ENCODE measurements around the gene AGAP2. TPM values are rescaled to one million over a fixed set of nuclear protein-coding genes. Genes with fewer than 3 reads are reported as not detected.

The AGAP2 gene
- total and polyA plus RNA-seq, 2 of the 13 experiments (the other 11 are each of a cell fraction or from before 2014, with no cell fraction given), result 0.38 to 0.45 TPM

DNA sequence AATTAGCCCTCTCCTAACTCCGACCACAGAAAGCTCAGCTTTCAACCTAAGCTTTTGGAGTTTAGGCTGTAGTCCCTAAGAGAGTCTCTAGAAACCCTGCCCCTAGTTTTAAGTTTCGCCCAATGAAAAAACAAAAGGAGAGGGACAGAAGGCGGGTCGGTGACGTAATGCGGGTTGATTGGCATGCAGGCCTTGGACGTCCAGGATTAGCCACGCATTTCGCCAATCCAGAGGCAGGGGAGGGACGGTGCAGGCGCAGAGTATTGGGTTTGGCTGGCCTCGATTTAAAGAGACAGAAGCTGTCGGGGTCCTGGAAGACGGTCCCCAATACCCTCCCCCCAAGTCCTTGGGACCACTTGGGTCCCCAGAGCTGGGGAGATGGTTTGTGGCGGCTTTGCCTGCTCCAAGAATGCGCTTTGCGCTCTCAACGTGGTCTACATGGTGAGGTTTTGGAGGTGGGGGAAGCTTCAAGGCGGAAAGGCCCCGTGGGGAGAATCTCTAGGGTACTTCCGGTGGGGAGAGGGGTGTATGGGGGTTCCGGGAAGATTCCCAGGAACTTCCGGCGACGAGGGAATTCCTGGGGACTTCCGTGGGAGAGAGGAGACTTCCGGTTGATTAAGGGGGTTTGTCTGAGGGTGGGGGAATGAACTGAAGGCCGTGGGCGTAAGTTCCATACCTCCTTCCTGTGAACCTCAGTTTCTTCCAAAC is 6.4 kb upstream of the AGAP2 start, which contains the start of gene TSPAN31 (continued):
- TF ChIP-seq NPAS2 (CRISPR knock-in tag; IDR thresholded peaks at IDR 0.05; ENCODE audit: borderline replicate concordance) (no peak), MTF1 (CRISPR knock-in tag; IDR thresholded peaks at IDR 0.05) (no peak), TBL1XR1 (IDR thresholded peaks at IDR 0.05; ENCODE audit: borderline replicate concordance, low read length, partially characterized antibody) (no peak), ZSCAN31 (CRISPR knock-in tag; IDR thresholded peaks at IDR 0.05; ENCODE audit: low read depth) (0 out of 2 replicates have a peak, but pooled peaks have one; percentile 9), YEATS2 (CRISPR knock-in tag; IDR thresholded peaks at IDR 0.05; ENCODE audit: borderline replicate concordance) (peak; percentile 55; the same call in 1 of the 2 replicates), ZNF850 (CRISPR knock-in tag; conservative IDR thresholded peaks at IDR 0.05) (no peak), TCF7 (IDR thresholded peaks at IDR 0.05; ENCODE audit: low read depth) (no peak), ZNF644 (CRISPR knock-in tag; IDR thresholded peaks at IDR 0.05; ENCODE audit: low read depth) (no peak), CC2D1A (CRISPR knock-in tag; IDR thresholded peaks at IDR 0.05) (no peak), BHLHE40 (IDR thresholded peaks at IDR 0.05; ENCODE audit: low read length) (no peak), FOSL1 (CRISPR knock-in tag; IDR thresholded peaks at IDR 0.05; ENCODE audit: borderline replicate concordance) (no peak), ZNF235 (CRISPR knock-in tag; IDR thresholded peaks at IDR 0.05; ENCODE audit: borderline replicate concordance) (no peak), MIXL1 (CRISPR knock-in tag; IDR thresholded peaks at IDR 0.05) (no peak), KDM5A (IDR thresholded peaks at IDR 0.05; ENCODE audit: borderline replicate concordance, low read length) (peak; percentile 62; the same call in 1 of the 2 replicates), ZFP90 (CRISPR knock-in tag; IDR thresholded peaks at IDR 0.05; ENCODE audit: borderline replicate concordance) (no peak; the same call in 1 of the 2 replicates), MED1 (CRISPR knock-in tag; IDR thresholded peaks at IDR 0.05) (0 out of 2 replicates have a peak, but pooled peaks have one; percentile 25), GLI4 (CRISPR knock-in tag; IDR thresholded peaks at IDR 0.05; ENCODE audit: borderline replicate concordance) (no peak), ZSCAN12 (CRISPR knock-in tag; IDR thresholded peaks at IDR 0.05) (no peak), ZNF629 (CRISPR knock-in tag; conservative IDR thresholded peaks at IDR 0.05) (no peak), ZNF460 (CRISPR knock-in tag; IDR thresholded peaks at IDR 0.05; ENCODE audit: borderline replicate concordance) (no peak), MIER2 (CRISPR knock-in tag; IDR thresholded peaks at IDR 0.05) (no peak), POLR2AphosphoS2 (IDR thresholded peaks at IDR 0.05; ENCODE audit: low read depth, low read length) (no peak; the same call in 1 of the 2 replicates), KMT2A (CRISPR knock-in tag; IDR thresholded peaks at IDR 0.05) (no peak; the same call in 1 of the 2 replicates)
- TF ChIP-seq, protein P1, sequence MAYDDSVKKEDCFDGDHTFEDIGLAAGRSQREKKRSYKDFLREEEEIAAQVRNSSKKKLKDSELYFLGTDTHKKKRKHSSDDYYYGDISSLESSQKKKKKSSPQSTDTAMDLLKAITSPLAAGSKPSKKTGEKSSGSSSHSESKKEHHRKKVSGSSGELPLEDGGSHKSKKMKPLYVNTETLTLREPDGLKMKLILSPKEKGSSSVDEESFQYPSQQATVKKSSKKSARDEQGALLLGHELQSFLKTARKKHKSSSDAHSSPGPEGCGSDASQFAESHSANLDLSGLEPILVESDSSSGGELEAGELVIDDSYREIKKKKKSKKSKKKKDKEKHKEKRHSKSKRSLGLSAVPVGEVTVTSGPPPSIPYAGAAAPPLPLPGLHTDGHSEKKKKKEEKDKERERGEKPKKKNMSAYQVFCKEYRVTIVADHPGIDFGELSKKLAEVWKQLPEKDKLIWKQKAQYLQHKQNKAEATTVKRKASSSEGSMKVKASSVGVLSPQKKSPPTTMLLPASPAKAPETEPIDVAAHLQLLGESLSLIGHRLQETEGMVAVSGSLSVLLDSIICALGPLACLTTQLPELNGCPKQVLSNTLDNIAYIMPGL (CRISPR knock-in tag; IDR thresholded peaks at IDR 0.05; ENCODE audit: borderline replicate concordance in 1 of 2, low read depth in 1 of 2), result peak in 1 of 2 experiments; percentile 50; a peak in 2 of 4 replicates
- TF ChIP-seq, protein P2, sequence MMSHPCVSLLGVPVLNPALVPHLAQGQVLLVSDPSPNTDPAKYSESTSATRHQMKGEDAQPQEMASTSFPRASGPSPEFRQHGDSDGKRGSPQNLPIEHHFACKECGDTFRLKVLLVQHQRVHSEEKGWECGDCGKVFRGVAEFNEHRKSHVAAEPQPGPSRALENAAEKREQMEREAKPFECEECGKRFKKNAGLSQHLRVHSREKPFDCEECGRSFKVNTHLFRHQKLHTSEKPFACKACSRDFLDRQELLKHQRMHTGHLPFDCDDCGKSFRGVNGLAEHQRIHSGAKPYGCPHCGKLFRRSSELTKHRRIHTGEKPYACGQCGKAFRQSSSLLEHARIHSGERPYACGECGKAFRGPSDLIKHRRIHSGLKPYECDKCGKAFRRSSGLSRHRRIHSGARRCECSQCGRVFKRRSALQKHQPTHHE (CRISPR knock-in tag; IDR thresholded peaks at IDR 0.05; ENCODE audit: borderline replicate concordance), result no peak
- TF ChIP-seq, protein P3, sequence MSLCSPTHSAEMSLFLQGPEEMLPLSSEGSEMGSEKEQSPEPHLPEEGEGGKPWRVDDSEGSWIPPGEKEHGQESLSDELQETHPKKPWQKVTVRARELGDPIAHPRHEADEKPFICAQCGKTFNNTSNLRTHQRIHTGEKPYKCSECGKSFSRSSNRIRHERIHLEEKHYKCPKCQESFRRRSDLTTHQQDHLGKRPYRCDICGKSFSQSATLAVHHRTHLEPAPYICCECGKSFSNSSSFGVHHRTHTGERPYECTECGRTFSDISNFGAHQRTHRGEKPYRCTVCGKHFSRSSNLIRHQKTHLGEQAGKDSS (CRISPR knock-in tag; IDR thresholded peaks at IDR 0.05; ENCODE audit: borderline replicate concordance, low read depth), result no peak
